Omental fat pad (tissue), 4 donors: ENCODE results near the gene CASK. TPM values are rescaled to one million over a fixed set of nuclear protein-coding genes. Genes with fewer than 3 reads are reported as not detected.

Experiments used
- ATAC-seq: fragments of 150-250 bp; one replicate; pipeline ENCODE4 v1.9.1; 2016; ENCODE audit warnings: mild to moderate bottlenecking, moderate library complexity; ENCODE audit not compliant: low FRiP score
- DNase-seq: peaks from one replicate; pipeline ENCODE4 v3.0.0-alpha.2; 2019; ENCODE audit warnings: low spot score
- total RNA-seq, 4 donors: library from RNA; depleted of rRNA; stranded (reverse); fragments of >200 nt; gene quantifications; one replicate each; pipeline ENCODE4 v1.1.0, GENCODE V29; 2016
- TF ChIP-seq, protein P1 (sequence below), 3 donors: fragments of 450-650 bp; IDR thresholded peaks; one replicate each; pipeline ENCODE4 v1.5.1; 2016 to 2017; ENCODE audit warnings: antibody characterized with exemption in 3 of 3, mild to moderate bottlenecking in 3 of 3, moderate library complexity in 2 of 3

Gene CASK
- total RNA-seq, 4 donors from 2014 or later = 26.8 to 42.4 (median 32.9) TPM

DNA sequence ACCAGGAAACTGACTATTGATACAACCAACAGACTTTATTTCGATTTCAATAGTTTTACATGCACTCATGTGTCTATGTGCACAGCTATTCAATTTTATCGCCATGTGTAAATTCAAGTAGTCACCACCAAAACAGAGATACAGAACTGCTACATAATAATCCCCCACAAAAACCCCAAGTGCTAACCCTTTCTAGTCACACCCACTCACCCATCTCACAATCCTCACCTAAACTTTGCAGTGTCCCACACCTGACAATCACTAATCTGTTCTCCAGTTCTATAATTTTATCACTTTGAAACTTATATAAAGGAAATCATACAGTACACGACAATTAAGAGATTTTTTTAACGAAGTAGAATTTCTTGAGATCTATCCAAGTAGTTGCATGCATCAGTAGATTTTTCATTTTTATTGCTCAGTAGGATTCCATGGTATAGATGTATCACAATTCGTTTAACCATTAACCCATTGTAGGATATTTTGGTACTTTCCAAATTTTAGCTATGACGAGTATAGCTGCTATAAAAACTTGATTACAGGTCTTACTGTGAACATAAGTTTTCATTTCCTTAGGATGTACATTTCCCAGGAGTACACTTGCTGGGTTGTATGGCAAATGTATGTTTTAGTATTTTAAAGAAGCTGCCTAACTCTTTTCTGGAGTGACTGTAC, 85.9 kb downstream of the CASK start:
- TF ChIP-seq, protein P1, sequence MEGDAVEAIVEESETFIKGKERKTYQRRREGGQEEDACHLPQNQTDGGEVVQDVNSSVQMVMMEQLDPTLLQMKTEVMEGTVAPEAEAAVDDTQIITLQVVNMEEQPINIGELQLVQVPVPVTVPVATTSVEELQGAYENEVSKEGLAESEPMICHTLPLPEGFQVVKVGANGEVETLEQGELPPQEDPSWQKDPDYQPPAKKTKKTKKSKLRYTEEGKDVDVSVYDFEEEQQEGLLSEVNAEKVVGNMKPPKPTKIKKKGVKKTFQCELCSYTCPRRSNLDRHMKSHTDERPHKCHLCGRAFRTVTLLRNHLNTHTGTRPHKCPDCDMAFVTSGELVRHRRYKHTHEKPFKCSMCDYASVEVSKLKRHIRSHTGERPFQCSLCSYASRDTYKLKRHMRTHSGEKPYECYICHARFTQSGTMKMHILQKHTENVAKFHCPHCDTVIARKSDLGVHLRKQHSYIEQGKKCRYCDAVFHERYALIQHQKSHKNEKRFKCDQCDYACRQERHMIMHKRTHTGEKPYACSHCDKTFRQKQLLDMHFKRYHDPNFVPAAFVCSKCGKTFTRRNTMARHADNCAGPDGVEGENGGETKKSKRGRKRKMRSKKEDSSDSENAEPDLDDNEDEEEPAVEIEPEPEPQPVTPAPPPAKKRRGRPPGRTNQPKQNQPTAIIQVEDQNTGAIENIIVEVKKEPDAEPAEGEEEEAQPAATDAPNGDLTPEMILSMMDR (IDR thresholded peaks at IDR 0.05) = no peak
- DNase-seq = no peak
- no peak for ATAC-seq

DNA sequence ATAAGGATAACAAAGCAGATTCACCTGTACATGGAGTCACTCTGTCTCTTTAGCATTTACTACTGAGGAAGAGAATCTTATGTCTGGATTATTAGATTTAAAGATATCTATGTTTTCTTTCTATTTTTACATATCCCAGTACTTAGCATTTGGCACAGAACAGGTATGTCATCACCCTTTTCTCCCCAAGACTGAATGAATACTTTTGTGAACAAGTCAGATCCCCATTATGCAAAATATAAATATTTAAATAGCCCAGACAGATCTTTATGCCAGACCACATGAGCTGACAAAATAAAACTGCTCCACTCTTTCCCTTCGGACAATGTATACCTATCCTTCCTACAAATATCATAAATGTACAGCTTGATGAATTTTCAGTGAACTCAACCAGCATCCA, 94.5 kb downstream of the CASK start:
- TF ChIP-seq, protein P1 (IDR thresholded peaks at IDR 0.05) = no peak
- ATAC-seq (no peak), DNase-seq (no peak)

DNA sequence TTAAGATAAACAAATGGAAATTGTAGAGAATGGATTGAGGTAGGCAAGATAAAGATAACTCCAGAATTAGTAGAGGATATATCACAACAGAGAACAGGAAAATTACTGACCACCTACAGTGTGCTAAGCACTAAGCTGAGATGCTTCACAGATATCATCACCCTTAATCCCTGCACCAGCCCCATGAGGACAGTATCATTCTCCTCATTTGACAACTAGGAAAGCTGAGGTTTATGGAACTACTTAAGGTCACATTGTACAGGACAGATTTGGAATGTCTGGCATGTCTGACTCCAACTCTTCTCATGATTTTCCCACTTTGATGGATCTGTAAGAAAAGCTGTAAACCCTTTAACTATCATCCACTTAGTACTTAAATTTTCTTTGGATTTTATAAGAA, 95.5 kb downstream of the CASK start:
- no peak for DNase-seq
- TF ChIP-seq, protein P1 (IDR thresholded peaks at IDR 0.05) = no peak
- ATAC-seq = no peak

DNA sequence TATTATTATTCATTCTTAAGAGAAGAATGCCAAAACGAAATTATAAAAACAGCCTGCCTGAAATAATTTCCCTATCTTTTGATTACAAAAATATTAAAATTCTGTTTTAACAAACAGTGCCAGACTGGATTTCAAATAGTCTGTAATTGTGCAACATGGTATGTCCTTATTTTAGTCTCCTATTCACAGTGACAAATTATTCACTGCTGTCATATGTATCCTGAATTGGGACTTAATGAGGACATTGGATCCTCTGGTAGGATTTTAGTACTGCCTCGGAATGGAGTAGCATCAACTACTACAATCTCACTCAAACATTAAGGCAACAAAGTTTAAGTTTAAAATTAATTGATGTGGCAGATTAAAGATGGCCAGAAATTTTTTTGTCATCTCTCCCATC, 97.6 kb downstream of the CASK start:
- ATAC-seq = no peak

DNA sequence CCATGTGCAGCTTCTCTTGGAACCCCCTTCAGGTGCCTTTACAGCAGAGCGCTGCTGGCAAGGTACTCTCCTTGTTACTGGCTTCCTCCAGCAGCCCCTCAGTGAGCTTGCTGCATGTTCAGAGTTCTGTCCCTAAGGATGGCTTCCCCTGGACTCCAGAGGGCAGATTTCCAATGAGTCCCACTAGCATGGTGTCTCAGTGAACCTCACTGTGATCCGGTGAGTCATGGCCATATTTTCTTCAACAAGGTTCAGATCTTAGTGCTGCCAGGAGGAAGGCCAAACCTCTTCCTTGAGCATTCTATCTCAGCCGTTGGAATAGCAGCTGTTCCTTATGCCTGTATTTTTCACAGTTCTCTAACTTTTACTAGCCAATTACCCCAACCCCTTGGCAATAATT, 98.8 kb downstream of the CASK start:
- no peak for DNase-seq
- TF ChIP-seq, protein P1 (IDR thresholded peaks at IDR 0.05) = no peak
- ATAC-seq = no peak

More for the DNA sequence above, 97.6 kb downstream of the CASK start:
- TF ChIP-seq, protein P1 (IDR thresholded peaks at IDR 0.05) = no peak
- no peak for DNase-seq

DNA sequence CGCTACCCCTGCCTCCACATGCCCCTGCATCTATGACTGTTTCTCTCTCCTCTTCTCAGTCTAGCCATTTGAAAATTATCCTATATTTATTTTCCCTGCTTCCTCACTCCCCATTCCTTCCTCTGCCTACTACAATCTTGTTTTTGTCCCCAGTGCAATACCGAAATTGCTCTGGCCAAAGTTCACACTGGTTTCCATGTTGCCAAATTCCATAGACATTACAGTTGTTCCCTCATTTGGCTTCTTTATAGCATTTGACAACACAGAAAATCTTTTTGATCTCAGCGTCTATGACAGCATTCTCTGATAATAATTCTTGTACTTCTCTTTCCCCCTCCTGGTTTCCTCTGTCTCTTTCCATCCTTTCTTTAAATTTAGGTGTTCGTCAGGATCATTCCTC, 100.0 kb downstream of the CASK start:
- ATAC-seq = no peak
- TF ChIP-seq, protein P1 (IDR thresholded peaks at IDR 0.05) = no peak

DNA sequence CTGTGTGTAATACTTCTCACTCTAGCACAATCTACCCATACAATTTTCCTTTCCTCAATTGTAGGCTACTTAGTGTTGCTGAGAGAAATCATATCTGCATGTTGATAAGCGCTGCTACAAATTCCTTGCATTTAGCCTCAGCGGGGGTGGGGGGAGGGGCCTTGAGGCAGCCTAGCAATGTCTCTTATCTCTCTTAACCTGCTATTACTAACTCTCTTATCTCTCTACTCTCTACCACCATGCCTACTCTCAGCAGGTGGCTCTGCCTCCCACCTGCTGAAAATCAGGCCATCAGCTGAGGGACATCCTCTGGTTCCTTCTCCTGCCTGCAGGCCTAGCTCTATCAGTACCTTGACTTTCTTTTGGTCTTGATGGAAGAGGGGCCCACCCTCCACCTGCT, 100.5 kb downstream of the CASK start:
- DNase-seq (no peak), ATAC-seq (no peak)
- TF ChIP-seq, protein P1 (IDR thresholded peaks at IDR 0.05) = no peak

More for the DNA sequence above, 100.0 kb downstream of the CASK start:
- no peak for DNase-seq
